ENCODE data around the gene FREM1.
A peak's percentile ranks its signal among the peaks of the same experiment; 100 is the strongest.

The FREM1 gene

GRCh38 chr9:14813336-14814248 lies 96.6 kb downstream of the FREM1 start:
- no peak for DNase-seq

DNA sequence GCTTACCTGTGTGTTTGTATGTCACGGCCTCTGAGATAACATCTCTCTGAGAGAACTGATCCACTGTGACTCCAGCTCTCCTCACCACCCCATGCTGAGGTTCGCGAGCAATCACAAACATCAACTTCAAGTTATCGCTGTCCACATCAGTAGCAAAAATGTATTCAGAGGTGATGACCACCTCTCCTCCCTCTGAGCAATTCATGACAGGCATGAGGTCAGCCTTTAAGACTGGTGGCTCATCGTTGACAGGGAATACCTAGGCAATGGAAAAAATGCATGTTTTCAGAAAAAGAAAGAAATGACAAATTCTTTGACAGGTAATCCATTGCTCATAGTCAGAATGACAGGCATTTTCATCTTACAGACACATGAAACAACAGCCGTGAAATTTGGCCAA lies 97.4 kb downstream of the FREM1 start:
- no peak for DNase-seq

- no peak for DNase-seq
Observed at GRCh38 chr9:14811844-14812243, 98.4 kb downstream of the FREM1 start.

DNA sequence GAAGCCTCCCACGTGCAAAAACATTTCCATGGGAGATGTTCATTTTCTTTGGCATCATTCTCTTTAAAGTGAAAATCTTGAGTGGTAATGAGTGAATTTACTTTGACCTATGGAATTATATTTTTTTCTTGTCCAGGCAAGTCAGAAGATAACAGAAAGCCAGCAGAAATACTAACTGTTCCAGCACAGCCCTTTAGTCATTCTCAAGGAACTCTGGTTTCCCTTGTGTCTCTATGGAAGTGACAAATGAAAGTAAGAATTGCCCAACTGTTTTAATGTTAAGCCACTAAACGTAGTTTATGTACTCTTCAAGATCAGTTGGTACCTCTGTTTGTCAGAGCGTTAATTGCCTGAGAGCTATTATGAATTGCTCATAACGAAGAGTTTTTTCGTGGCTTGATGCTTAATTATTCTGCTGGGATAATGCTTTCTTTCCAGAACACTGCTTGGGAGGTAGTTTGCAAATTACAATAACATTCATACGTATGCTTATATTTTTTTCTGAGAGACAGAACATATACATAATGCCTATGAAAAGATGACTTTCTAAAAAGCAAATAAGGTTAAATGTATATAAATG lies 103.2 kb downstream of the FREM1 start:
- DNase-seq = no peak

- no peak for DNase-seq
Observed at GRCh38 chr9:14799030-14799429, 111.2 kb downstream of the FREM1 start.

DNA sequence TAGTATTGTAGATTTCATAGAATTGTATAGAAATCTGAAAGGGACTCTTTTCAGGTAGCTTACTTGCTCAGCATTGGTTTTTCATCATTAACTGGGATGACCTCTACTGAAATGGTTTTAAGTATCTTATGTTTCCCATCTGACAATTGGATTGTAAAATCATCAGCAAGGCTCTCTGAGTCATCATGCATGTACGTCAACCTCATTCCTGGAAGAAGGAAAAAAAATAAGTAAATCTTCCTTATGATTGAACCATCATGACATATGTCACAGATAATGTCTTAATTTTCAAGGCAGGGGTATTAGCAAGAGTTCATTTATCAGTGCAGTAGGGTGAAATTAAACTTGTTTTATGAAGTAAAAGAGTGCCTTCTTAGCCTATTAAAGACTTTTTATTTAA lies 112.8 kb downstream of the FREM1 start:
- no peak for DNase-seq

DNA sequence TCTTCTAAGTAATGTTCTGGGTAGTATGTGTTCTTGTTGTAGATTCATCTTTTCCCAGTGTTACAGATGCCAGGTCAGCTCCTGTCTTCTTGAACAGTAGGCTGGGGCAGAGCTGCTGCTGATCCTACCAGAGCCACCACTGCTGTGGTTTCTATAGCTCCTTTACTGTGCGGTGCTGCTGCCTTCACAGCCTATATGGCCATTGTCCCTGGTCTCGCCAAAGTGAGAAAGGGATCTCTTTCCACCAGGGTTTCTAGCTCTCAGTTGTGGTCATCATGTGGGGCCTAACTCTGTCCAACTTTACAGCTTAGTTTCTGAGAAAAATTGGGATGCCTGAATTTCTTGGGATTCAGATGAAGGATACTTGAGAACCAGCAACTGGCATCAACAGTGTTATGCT lies 116.8 kb downstream of the FREM1 start:
- no peak for DNase-seq

- DNase-seq = no peak
Observed at GRCh38 chr9:14790628-14791027, 119.6 kb downstream of the FREM1 start.

- no peak for DNase-seq
Observed at GRCh38 chr9:14788846-14789245, 121.4 kb downstream of the FREM1 start.

GRCh38 chr9:14783358-14783757 lies 126.9 kb downstream of the FREM1 start:
- peak; percentile 37 for DNase-seq

DNA sequence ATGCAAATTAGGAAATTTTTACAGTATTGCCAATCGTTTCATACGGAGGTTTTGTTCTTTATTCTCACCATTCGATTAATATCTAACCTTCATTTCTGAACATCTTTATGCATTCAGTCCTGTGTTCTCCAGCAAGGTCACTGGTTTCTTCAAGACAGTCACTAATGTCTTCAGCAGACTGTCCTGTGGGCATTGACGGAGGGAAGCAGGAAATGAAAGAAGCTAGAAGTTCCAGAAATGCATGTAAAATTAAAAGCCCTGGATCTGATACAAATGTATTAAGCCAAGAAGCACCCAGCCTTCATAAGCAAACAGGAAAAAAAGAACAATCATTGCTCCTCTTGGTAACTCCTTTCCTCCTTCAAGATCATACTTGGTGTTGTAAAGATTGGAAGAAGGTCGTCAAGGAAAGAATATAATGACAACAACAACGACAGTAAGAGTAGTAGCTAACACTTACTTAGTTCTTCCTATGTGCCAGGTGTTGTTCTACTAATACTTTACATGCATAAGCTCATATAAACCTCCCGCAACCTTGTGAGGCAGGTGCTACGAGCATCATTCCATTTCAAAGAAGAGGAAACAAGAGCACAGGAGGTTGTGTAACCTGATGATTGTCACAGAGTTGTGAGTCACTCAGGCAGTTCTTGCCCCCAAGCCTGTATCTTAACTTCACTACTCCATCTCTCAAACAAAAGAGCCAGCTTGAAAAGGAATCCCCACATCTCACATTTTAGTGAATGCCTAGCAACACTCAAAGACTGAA lies 127.8 kb downstream of the FREM1 start:
- peak; percentile 58 for DNase-seq

- DNase-seq = no peak
Observed at GRCh38 chr9:14780693-14781092, 129.5 kb downstream of the FREM1 start.

DNA sequence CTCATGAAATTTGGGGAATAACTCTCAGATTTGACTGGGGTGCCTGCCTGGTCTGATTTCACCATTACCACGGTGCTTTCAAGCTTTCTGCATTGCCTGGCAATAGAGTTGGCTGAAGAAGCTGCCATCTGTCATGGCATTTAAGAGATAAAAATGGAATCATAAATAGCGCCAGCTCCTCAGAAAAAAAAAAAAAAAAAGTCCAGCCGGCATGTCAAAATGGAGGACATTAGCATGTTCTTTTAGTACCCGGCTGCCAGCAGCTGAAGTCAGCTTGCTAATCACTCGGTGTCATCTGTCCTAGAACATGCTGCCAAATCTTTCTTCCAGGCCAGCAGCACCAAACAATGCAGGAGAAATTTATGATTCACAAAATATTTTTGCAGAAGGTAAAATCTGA lies 130.0 kb downstream of the FREM1 start:
- DNase-seq = peak; percentile 50

GRCh38 chr9:14779566-14780022 lies 130.6 kb downstream of the FREM1 start:
- peak; percentile 43 for DNase-seq

DNA sequence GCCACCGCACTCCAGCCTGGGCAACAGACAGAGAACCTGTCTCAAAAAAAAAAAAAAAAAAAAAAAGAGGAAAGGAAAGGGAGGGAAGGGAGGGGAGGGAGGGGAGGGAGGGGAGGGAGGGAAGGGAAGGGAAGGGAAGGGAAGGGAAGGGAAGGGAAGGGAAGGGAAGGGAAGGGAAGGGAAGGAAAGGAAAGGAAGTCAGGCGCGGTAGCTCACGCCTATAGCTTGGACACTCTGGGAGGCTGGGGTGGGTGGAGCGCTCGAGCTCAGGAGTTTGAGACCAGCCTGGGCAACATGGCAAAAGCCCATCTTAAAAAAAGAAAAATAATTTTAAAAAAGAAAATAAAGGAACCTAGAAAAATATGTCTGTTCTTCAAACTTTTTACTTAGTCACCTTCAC lies 131.7 kb downstream of the FREM1 start:
- DNase-seq = no peak

DNA sequence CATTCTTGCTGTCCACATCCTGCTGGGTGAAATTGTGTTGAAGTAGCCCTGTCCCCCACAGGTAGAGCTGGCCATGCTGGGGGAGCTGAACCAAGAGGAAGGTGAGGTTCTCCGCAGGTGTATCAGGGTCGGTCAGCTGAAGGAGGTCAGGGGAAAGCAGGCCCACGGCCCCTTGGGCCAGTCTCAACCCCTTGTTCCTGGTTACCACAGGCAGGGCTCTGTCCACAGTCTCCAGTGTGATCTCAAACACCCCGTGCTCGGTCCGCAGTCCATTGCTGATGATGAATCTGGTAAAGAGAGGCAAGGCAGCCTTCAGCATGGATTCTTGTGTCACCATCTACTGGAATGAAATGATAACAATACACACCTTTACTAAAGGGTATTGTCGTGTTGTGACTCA lies 134.3 kb downstream of the FREM1 start:
- no peak for DNase-seq

- no peak for DNase-seq
Observed at GRCh38 chr9:14770592-14770991, 139.6 kb downstream of the FREM1 start.

DNA sequence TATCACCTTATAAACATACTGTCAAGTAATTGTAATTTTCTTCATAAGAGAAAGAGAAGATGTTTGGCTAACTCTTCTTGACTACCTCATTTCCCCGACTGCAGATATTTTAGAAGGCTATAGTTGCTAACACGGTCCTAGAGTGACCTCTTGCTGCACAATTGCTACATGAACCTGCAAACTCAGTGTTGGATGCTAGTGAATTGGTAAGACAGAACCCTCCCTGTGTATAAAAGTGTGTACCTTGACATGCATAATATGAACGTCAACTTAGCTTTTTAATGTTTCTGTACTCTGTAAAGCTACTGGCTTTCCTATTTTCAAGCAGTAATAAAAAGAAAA lies 141.0 kb downstream of the FREM1 start:
- DNase-seq = peak; percentile 85

DNA sequence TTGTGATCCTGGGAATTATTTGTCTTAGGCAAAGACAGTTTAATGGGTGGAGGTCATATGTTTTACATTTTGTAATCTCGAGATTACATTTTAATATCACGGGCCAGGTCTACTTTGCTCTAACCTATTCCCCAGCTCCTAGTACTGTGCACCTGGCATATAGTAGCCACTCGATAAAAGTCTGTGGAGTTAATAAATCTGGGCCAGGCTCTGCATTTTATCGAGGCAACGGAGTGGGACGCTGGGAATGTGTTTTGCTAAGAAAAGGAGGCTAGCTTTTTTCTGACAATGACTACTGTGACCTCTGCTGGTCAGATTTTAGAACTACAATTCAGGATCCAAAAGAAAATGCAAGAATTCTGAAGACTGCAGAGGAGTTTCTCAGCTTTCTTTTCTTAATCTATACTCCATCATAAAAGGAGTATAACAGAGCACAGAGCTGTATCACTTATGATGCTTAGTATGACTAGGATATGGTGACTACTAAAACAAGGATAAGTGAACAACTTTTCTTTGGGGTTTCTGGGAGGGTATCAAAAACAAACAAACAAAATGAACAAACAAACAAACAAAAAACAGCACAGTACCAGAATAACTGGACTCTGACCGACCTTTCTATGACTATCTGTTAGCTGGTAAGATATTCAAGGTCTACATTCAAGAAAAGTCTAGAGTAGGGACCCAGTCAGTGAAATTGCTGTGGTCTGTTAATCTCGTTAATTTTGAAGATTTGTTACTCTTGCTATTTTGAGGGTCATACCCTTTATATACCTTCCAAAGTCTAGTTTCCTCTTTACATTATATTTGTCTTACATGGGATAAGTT lies 141.6 kb downstream of the FREM1 start:
- peak; percentile 83 for DNase-seq

GRCh38 chr9:14766299-14766698 lies 143.9 kb downstream of the FREM1 start:
- no peak for DNase-seq

DNA sequence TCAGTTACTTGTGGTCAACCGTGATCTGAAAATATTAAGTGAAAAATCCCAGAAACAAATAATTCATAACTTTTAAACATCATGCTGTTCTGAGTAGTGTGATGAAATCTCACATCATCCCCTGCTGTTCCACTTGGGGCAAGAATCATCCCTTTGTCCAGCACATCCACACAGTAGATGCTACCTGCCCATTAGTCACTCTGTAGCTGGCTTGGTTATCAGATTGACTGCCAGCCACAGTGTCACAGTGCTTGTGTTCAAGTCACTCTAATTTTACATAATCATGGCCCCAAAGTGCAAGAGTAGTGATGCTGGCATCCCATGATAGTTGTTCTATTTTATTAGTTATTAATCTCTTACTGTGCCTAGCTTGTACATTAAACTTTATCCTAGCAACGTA lies 148.6 kb downstream of the FREM1 start:
- DNase-seq = no peak

DNA sequence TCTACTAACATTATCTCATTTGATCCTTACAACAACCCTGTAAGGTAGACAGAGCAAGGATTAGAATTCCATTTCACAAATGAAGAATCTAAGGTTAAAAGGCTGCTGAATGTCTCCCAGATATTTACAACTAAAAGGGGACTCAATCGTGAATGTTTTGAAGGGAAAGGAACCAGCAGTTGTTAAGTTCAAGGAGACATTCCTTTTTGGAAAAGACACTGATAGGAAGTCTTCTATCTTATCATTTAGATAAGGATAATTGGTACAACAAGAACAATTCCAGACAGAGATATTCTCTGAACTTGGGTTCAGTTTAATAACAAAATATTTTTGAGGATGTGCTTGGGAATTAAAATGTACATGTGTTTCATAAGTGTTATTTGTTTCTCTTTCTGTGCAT lies 150.2 kb downstream of the FREM1 start:
- DNase-seq = no peak

- DNase-seq = no peak
Observed at GRCh38 chr9:14756291-14756690, 153.9 kb downstream of the FREM1 start.
